GM18867 (cell line): ENCODE measurements around the gene MIPEP.

Experiments used
- ATAC-seq: cut with Tn5 transposase; IDR thresholded peaks from one replicate; pipeline ENCODE4 v1.9.1; 2021; ENCODE audit warnings: mild to moderate bottlenecking, moderate library complexity; ENCODE audit not compliant: unreplicated experiment

The MIPEP gene

GRCh38 chr13:23811366-23812062, 77.7 kb downstream of the MIPEP start:
- ATAC-seq: no peak

- no peak for ATAC-seq
These were observed 78.4 kb downstream of the MIPEP start for GRCh38 chr13:23810685-23811240.

- no peak for ATAC-seq
These were observed 80.4 kb downstream of the MIPEP start for GRCh38 chr13:23808803-23809202.

- peak; percentile 23 for ATAC-seq
These were observed 82.2 kb downstream of the MIPEP start for GRCh38 chr13:23806874-23807526.

- ATAC-seq: no peak
These were observed 83.4 kb downstream of the MIPEP start for GRCh38 chr13:23805821-23806220.

DNA sequence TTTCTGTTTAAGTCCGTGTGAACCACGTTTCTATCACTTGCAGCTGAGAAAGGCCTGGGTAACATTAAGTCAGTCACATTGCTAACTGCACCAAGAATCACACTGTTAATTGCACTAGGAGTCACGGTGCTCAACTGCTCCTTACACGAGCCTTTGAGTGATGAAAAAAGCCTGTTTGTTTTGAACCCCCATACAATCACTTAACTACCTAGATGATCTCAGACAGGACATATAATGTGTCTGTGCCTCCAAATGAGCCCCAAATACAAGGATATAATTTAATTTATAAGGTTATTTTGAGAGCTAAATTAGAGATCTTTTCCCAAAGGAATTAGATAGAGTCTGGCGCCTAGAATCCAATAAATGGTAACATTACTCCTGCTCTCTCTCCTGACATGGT, 84.1 kb downstream of the MIPEP start:
- no peak for ATAC-seq

- ATAC-seq: no peak
These were observed 85.0 kb downstream of the MIPEP start for GRCh38 chr13:23804166-23804565.

GRCh38 chr13:23801141-23801540, 88.1 kb downstream of the MIPEP start:
- ATAC-seq: no peak

DNA sequence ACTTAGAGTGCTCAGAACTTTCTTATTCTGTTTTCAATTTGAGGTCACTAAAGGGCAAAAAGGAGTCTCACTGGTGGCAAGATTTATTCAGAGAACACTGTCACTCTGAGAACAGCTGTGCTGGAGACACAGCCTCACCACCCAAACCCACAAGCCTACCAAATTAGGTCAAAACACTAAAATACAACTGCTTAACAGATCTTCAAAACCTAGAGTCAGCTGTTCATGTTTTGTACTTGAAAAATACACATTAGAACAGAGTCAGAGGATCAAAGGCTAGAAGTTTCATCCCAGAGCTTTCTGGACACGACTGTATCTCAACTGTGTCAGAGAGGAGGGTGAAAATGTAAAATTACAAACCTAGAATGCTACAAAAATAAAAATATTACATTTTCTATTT, 89.3 kb downstream of the MIPEP start:
- ATAC-seq: peak; percentile 97

- ATAC-seq: no peak
These were observed 91.8 kb downstream of the MIPEP start for GRCh38 chr13:23797276-23797903.

- ATAC-seq: no peak
These were observed 92.6 kb downstream of the MIPEP start for GRCh38 chr13:23796551-23796950.

- ATAC-seq: peak; percentile 63
These were observed 94.7 kb downstream of the MIPEP start for GRCh38 chr13:23794267-23795161.

DNA sequence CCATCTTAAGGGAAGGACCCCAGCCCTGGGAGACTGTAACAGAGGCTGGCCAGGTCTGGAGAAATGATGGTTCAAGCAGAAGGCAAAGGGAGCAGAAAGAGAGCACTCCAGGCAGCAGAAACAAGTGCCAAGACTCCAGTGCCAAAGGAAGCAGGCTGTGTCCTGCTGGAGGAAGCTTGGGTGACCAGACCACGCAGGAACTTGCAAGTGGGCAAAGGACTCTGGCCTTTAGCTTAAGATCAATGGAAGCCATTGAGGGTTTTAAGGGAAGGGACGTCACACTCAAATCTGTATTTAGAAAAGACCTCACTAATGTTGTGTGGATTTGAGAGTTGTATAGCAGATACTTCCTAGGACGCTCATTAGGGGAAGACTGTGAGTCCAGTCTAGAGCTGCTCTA, 95.5 kb downstream of the MIPEP start:
- no peak for ATAC-seq

DNA sequence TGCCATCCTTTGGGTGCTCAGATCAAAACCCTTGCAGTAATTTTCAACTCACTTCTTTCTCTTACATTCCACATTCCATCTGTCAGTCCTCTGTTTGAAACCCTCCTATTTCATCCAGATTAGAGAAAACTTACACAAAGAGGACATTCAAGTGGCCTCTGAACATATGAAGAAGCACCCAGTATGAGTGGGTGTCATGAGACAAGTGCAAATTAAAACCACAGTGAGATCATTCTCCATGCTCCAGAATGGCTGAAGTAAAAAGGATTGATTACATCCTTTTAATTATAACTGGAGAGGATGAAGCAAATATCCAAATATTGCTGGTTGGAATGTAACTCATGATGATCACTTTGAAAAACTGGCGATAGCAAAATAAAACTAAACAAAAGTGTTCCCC, 96.5 kb downstream of the MIPEP start:
- ATAC-seq: no peak

GRCh38 chr13:23790577-23791170, 98.5 kb downstream of the MIPEP start:
- ATAC-seq: no peak

- no peak for ATAC-seq
These were observed 99.4 kb downstream of the MIPEP start for GRCh38 chr13:23789576-23790346.

DNA sequence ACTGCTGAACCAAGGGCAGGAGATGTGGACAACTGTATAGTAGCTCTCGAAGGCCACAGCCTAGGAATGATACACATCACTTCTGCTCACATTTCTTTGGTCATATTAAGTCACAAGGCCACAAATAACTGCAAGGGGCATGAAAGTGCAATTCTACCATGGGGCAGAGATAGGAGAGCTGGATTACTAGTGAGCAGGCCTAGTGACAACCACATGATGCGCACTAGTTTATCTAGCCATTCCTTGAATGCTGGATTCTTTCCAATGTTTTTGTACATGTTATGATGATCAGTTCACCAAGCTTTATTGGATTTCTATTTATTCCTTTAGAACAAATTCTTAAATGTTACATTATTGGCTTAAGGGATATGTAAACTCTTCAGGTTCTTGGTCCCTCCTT, 100.7 kb downstream of the MIPEP start:
- no peak for ATAC-seq

- ATAC-seq: no peak
These were observed 101.7 kb downstream of the MIPEP start for GRCh38 chr13:23787464-23787863.

DNA sequence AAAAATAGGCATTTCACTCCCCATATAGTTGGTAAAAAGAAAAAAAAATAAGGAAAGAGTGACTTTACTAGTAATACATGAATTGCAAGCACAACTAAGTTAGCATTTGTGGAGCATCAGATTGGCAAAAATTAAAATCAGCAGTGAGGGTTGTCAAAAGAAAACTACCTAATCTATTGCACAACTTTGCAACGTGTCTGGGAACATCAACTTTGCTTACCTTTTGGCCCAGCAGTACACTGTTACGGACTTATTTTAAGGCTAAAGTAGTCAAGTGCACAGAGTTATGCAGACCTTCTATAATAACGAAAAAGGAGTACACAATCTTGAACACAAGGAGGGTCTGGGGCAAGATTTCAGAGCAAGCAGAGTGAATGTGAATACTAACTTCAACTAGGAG, 102.6 kb downstream of the MIPEP start:
- no peak for ATAC-seq

DNA sequence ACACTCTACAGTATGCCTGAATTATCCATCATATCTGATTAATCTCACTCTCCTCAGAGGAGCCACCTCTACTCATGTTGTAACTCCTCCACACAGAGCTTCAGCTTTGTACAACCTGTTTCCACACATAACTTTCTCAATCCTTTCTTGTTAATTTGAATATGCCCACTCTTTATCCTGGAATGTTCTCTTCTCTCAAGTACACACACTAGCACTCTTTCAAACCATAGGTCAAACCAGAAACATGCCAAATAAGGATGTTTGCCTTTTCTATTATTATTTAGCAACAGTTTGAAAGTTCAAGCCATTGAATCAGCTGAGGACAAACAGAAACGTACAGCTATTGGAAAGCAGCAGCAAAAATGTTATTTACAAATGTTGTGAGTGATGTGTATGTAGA, 110.3 kb downstream of the MIPEP start:
- ATAC-seq: no peak
